Measurements from ENCODE around the gene RBM8A. TPM values are rescaled to one million over a fixed set of nuclear protein-coding genes. Genes with fewer than 3 reads are reported as not detected.
"Not testable (repeated sequence)": the region's sequence is repeated elsewhere in the genome, so short reads cannot be mapped to it uniquely, and the experiment has no call there.

RBM8A gene
- total RNA-seq, 4 donors from 2014 or later = 108 to 143 (median 124) TPM

- intact Hi-C loops (cut with DNase I) = no loop called here
- 50% methylated on average over 20 of the region's 20 CpGs for WGBS, 2 donors
- Histone ChIP-seq H3K36me3 (peaks cover 0 to 8% of the 10 kb centered on the region in 2 donors), H3K27me3 (no peaks in the 10 kb centered on the region), H3K27ac (peak overlapping the region; percentile 93 to 96 (median 94)), H3K9me3 (no peaks in the 10 kb centered on the region), H3K4me1 (peaks cover 5 to 16% of the 10 kb centered on the region in 2 donors), H3K4me3 (replicated peaks in 1 of 3) (peak overlapping the region; percentile 32 to 82 (median 40))
- TF ChIP-seq POLR2A (IDR thresholded peaks at IDR 0.05) = no peak
- no peak for TF ChIP-seq CTCF (IDR thresholded peaks at IDR 0.05)
- peak; percentile 20 to 22 for DNase-seq
These were observed 796 bp upstream of the RBM8A start for GRCh38 chr1:145927916-145928643.

DNA sequence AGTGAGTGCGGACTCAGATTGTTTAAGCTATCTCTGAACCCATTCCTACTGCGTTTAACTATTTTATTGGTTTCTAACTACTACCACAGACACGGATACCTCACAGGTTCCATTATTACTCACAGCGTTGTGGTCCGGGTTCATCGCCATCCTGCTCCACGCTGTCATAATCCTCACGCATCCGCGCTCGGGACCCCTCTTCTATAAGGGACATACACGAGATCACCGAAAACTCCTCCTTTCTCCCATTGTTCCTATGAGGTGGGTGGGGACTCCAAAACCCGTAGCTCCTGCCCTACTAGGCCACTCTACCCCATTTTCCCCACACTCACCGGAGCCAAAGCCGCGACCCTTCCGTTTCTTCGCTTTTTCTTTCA is 610 bp downstream of the RBM8A start:
- no peaks in the 10 kb centered on the region for H3K9me3 ChIP-seq

GRCh38 chr1:145922266-145922665 is 5.0 kb downstream of the RBM8A start:
- Histone ChIP-seq H3K4me3 (replicated peaks in 1 of 3) (no peak overlapping the region), H3K4me1 (peaks cover 13 to 23% of the 10 kb centered on the region in 2 donors), H3K27me3 (no peaks in the 10 kb centered on the region), H3K36me3 (peaks cover 0 to 8% of the 10 kb centered on the region in 2 donors), H3K9me3 (no peaks in the 10 kb centered on the region), H3K27ac (no peak overlapping the region)
- DNase-seq = no peak
- 86 to 89% methylated on average over 2 of the region's 2 CpGs for WGBS, 2 donors
- intact Hi-C loops (cut with DNase I) = no loop called here
- TF ChIP-seq CTCF (IDR thresholded peaks at IDR 0.05) = no peak
- no peak for TF ChIP-seq POLR2A (IDR thresholded peaks at IDR 0.05)

More for the DNA sequence above, 610 bp downstream of the RBM8A start:
- 6 to 7% methylated on average over 19 of the region's 19 CpGs for WGBS, 2 donors
- TF ChIP-seq POLR2A (IDR thresholded peaks at IDR 0.05) (no peak), CTCF (IDR thresholded peaks at IDR 0.05) (no peak)
- H3K27ac ChIP-seq = peak overlapping the region; percentile 93 to 96 (median 94)
- H3K4me1 ChIP-seq = peaks cover 5 to 16% of the 10 kb centered on the region in 2 donors
- DNase-seq = no peak
- intact Hi-C loops (cut with DNase I) = no loop called here
- peaks cover 0 to 8% of the 10 kb centered on the region in 2 donors for H3K36me3 ChIP-seq
- H3K4me3 ChIP-seq (replicated peaks in 1 of 3) = peak overlapping the region; percentile 32 to 82 (median 40)
- H3K27me3 ChIP-seq = no peaks in the 10 kb centered on the region

- H3K27ac ChIP-seq; H3K27me3 ChIP-seq; intact Hi-C loops (cut with DNase I); DNase-seq; H3K4me3 ChIP-seq (replicated peaks in 1 of 3); H3K9me3 ChIP-seq: not testable (repeated sequence)
- H3K36me3 ChIP-seq = peaks cover 0 to 11% of the 10 kb centered on the region in 2 donors
- 91 to 94% methylated on average over 2 to 4 of the region's 4 CpGs for WGBS, 2 donors
- peaks cover 17 to 19% of the 10 kb centered on the region in 2 donors for H3K4me1 ChIP-seq
These were observed 7.0 kb downstream of the RBM8A start for GRCh38 chr1:145920297-145920696.

GRCh38 chr1:145918992-145919939 is 8.0 kb downstream of the RBM8A start:
- Histone ChIP-seq H3K27me3 (no peaks in the 10 kb centered on the region), H3K9me3 (no peaks in the 10 kb centered on the region), H3K4me3 (replicated peaks in 1 of 3) (peak overlapping the region; percentile 33 to 88 (median 80)), H3K36me3 (peaks cover 0 to 11% of the 10 kb centered on the region in 2 donors), H3K27ac (peak overlapping the region; percentile 48 to 96 (median 94)), H3K4me1 (peaks cover 17 to 19% of the 10 kb centered on the region in 2 donors)
- intact Hi-C loops (cut with DNase I) = loop anchor here (5.0 kb wide), 1 partner anchor 38 kb away; the partner anchor contains the start of gene LIX1L
- DNase-seq = peak; percentile 81
- 3 to 5% methylated on average over 22 to 32 of the region's 33 CpGs for WGBS, 2 donors
- TF ChIP-seq POLR2A (IDR thresholded peaks at IDR 0.05) (peak in 1 of 2 donors; percentile 50), CTCF (IDR thresholded peaks at IDR 0.05) (peak in 2 of 6 experiments; percentile 10 to 26)

Data from thyroid gland (tissue), 4 donors.